ENCODE results near the gene TAS2R13. TPM values are rescaled to one million over a fixed set of nuclear protein-coding genes. Genes with fewer than 3 reads are reported as not detected.

The TAS2R13 gene
- total RNA-seq, 6 experiments from 2014 or later: 0.17 to 0.23 (median 0.18) TPM; not detected in 2

DNA sequence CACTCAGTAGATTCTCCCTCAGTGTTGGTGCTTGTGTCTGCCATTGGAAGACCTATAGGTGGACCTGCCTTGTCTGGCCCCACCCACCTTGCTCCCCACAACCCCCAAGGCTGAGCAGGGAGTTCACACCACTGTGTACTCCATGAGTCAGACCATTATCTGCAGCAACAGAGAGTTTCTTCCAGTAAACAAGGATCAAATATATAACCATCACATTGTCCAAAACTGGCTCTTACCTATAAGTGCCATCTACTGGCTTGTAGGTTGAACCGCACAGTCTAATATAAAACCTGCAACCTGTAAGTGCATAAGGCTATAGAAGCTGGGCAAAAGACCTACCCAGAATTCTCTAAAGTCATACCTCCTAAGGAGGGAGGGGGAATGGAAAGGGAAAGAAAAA, 7.9 kb downstream of the TAS2R13 start:
- Mint-ChIP-seq H3K27me3 (ENCODE audit: insufficient read depth) (no peaks in the 10 kb centered on the region; the same call in 1 of the 2 replicates), H3K4me1 (ENCODE audit: low read depth) (no peaks in the 10 kb centered on the region), H3K9me3 (peaks cover 29% of the 10 kb centered on the region), H3K4me3 (no peak overlapping the region), H3K36me3 (ENCODE audit: low read depth) (peaks cover 25% of the 10 kb centered on the region), H3K27ac (no peak overlapping the region)
- DNase-seq: no peak
- TF ChIP-seq, protein P1, sequence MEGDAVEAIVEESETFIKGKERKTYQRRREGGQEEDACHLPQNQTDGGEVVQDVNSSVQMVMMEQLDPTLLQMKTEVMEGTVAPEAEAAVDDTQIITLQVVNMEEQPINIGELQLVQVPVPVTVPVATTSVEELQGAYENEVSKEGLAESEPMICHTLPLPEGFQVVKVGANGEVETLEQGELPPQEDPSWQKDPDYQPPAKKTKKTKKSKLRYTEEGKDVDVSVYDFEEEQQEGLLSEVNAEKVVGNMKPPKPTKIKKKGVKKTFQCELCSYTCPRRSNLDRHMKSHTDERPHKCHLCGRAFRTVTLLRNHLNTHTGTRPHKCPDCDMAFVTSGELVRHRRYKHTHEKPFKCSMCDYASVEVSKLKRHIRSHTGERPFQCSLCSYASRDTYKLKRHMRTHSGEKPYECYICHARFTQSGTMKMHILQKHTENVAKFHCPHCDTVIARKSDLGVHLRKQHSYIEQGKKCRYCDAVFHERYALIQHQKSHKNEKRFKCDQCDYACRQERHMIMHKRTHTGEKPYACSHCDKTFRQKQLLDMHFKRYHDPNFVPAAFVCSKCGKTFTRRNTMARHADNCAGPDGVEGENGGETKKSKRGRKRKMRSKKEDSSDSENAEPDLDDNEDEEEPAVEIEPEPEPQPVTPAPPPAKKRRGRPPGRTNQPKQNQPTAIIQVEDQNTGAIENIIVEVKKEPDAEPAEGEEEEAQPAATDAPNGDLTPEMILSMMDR (IDR thresholded peaks at IDR 0.05): no peak; the same call in 1 of the 2 replicates

GRCh38 chr12:10900972-10901371, 8.4 kb downstream of the TAS2R13 start:
- H3K4me3 Mint-ChIP-seq: no peak overlapping the region
- no peaks in the 10 kb centered on the region; the same call in 1 of the 2 replicates for H3K27me3 Mint-ChIP-seq (ENCODE audit: insufficient read depth)
- peaks cover 24% of the 10 kb centered on the region for H3K36me3 Mint-ChIP-seq (ENCODE audit: low read depth)
- H3K9me3 Mint-ChIP-seq: peaks cover 29% of the 10 kb centered on the region
- TF ChIP-seq, protein P1 (IDR thresholded peaks at IDR 0.05): no peak
- no peak overlapping the region for H3K27ac Mint-ChIP-seq
- no peaks in the 10 kb centered on the region for H3K4me1 Mint-ChIP-seq (ENCODE audit: low read depth)
- DNase-seq: no peak

DNA sequence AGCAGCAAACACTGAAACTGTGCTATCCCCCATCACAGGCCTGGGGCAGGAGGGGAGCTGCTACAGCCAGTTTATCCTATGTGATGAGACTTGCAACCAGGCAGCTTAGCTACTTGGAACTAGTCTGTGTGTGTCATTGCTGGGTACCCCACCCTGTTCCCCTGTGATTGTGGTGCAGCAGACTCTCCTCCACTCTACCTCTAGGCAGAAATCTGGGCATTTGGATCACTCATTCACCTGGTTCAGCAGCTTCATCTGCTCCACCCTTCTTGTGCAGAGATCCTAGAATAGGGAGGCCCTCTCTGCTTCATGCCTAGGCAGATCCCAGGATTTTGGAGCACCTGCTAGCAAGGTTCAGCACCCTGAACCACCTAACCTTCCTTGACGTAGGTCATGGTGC, 8.8 kb downstream of the TAS2R13 start:
- no peak for DNase-seq
- H3K27ac Mint-ChIP-seq: no peak overlapping the region
- H3K27me3 Mint-ChIP-seq (ENCODE audit: insufficient read depth): no peaks in the 10 kb centered on the region; the same call in 1 of the 2 replicates
- peaks cover 29% of the 10 kb centered on the region for H3K9me3 Mint-ChIP-seq
- H3K36me3 Mint-ChIP-seq (ENCODE audit: low read depth): peaks cover 24% of the 10 kb centered on the region
- TF ChIP-seq, protein P1 (IDR thresholded peaks at IDR 0.05): no peak
- H3K4me1 Mint-ChIP-seq (ENCODE audit: low read depth): no peaks in the 10 kb centered on the region
- H3K4me3 Mint-ChIP-seq: no peak overlapping the region

- TF ChIP-seq, protein P1 (IDR thresholded peaks at IDR 0.05): no peak
- H3K27me3 Mint-ChIP-seq (ENCODE audit: insufficient read depth): no peaks in the 10 kb centered on the region; the same call in 1 of the 2 replicates
Observed at GRCh38 chr12:10896854-10897253, 12.5 kb downstream of the TAS2R13 start.

DNA sequence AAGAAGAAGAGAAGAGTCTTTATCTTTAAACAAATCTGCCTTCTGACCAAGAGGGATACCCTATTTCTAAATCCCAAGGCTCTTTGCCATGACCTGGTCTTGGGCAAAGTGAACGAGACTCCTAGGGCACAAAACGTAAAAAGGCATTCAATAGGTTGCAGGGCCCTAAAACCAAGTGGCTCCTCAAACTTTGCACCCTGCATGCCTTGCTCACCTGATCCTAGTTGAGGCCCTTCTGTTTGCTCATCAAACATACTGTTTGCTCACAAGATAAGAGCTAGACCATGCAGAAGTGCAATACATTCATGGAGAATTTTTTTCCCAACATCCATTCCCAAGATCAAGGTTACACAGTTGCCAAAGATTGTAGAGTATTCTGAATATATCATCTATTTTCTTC, 17.4 kb downstream of the TAS2R13 start:
- TF ChIP-seq, protein P1 (IDR thresholded peaks at IDR 0.05): no peak
- Mint-ChIP-seq H3K27ac (no peak overlapping the region), H3K9me3 (no peaks in the 10 kb centered on the region), H3K4me1 (ENCODE audit: low read depth) (no peaks in the 10 kb centered on the region), H3K4me3 (no peak overlapping the region), H3K36me3 (ENCODE audit: low read depth) (no peaks in the 10 kb centered on the region), H3K27me3 (ENCODE audit: insufficient read depth) (no peaks in the 10 kb centered on the region; the same call in 1 of the 2 replicates)
- no peak for DNase-seq

More at GRCh38 chr12:10896854-10897253, 12.5 kb downstream of the TAS2R13 start:
- Mint-ChIP-seq H3K4me3 (no peak overlapping the region), H3K9me3 (no peaks in the 10 kb centered on the region), H3K27ac (no peak overlapping the region), H3K36me3 (ENCODE audit: low read depth) (no peaks in the 10 kb centered on the region), H3K4me1 (ENCODE audit: low read depth) (no peaks in the 10 kb centered on the region)
- no peak for DNase-seq

- Mint-ChIP-seq H3K9me3 (no peaks in the 10 kb centered on the region), H3K4me3 (no peak overlapping the region), H3K27ac (no peak overlapping the region), H3K4me1 (ENCODE audit: low read depth) (no peaks in the 10 kb centered on the region), H3K36me3 (ENCODE audit: low read depth) (no peaks in the 10 kb centered on the region), H3K27me3 (ENCODE audit: insufficient read depth) (no peaks in the 10 kb centered on the region; the same call in 1 of the 2 replicates)
- TF ChIP-seq, protein P1 (IDR thresholded peaks at IDR 0.05): no peak
- no peak for DNase-seq
Observed at GRCh38 chr12:10889226-10889625, 20.1 kb downstream of the TAS2R13 start.
